HepG2 (cell line): Measurements from ENCODE around the gene GDE1. TPM values are rescaled to one million over a fixed set of nuclear protein-coding genes. Genes with fewer than 3 reads are reported as not detected.

ENCODE experiments used
- CHD2 ChIP-seq: IDR thresholded peaks from 2 replicates; pipeline ENCODE4 v1.6.1; 2011; ENCODE audit warnings: low read depth, low read length, improper control_type of control experiment
- HES4 ChIP-seq: sonication (generic); formaldehyde crosslinking; IDR thresholded peaks from 2 replicates; pipeline ENCODE4 v1.9.0; 2021; ENCODE audit warnings: mild to moderate bottlenecking, missing genetic modification reagents, borderline replicate concordance
- KDM1A ChIP-seq: IDR thresholded peaks from 2 replicates; pipeline ENCODE4 v1.6.1; 2016; ENCODE audit warnings: missing compliant biosample characterization
- NFE2 ChIP-seq: sonication (generic); formaldehyde crosslinking; IDR thresholded peaks from 2 replicates; pipeline ENCODE4 v1.4.0; 2020; ENCODE audit warnings: missing genetic modification reagents
- ZMYM4 ChIP-seq: sonication (generic); formaldehyde crosslinking; IDR thresholded peaks from 2 replicates; pipeline ENCODE4 v1.8.1; 2023; ENCODE audit warnings: mild to moderate bottlenecking, missing genetic modification reagents
- ZNF30 ChIP-seq: sonication (generic); formaldehyde crosslinking; IDR thresholded peaks from 2 replicates; pipeline ENCODE4 v1.5.0; 2020; ENCODE audit warnings: mild to moderate bottlenecking, missing genetic modification reagents
- ZNF34 ChIP-seq: sonication (generic); formaldehyde crosslinking; IDR thresholded peaks from 2 replicates; pipeline ENCODE4 v1.4.0; 2020; ENCODE audit warnings: mild to moderate bottlenecking, missing genetic modification reagents, borderline replicate concordance
- ZNF598 ChIP-seq: sonication (generic); formaldehyde crosslinking; IDR thresholded peaks from 2 replicates; pipeline ENCODE4 v1.5.1; 2020; ENCODE audit warnings: mild to moderate bottlenecking, missing genetic modification reagents, borderline replicate concordance
- ZSCAN22 ChIP-seq: sonication (generic); formaldehyde crosslinking; IDR thresholded peaks from 2 replicates; pipeline ENCODE4 v1.4.0; 2020; ENCODE audit warnings: mild to moderate bottlenecking, missing genetic modification reagents
- polyA plus RNA-seq, 8 experiments: library from polyadenylated mRNA; depleted of rRNA in 3 of 8; stranded (reverse) in 7 of 8; unstranded in 1 of 8; fragments of >200 nt; fragmentation: Illumina TruSeq in 4 of 8; extraction: Trizol in 4 of 8; gene quantifications; 2 replicates each; pipeline versions ENCODE4 v1.2.1 to v1.2.3, GENCODE V29; 2011 to 2016; ENCODE audit warnings: low read depth in 4 of 8, missing spikeins in 1 of 8, mixed read lengths in 1 of 8; ENCODE audit not compliant: insufficient read depth in 1 of 8
- total RNA-seq, 5 experiments: library from RNA; depleted of rRNA; stranded (reverse); fragments of >200 nt; fragmentation: Illumina TruSeq; extraction: Trizol; gene quantifications; 2 replicates each; pipeline ENCODE4 v1.2.3, GENCODE V29; 2016; ENCODE audit warnings: low read depth in 1 of 5
- TF ChIP-seq, protein P1 (sequence below): sonication (generic); formaldehyde crosslinking; IDR thresholded peaks from 2 replicates; pipeline ENCODE4 v1.9.0; 2021; ENCODE audit warnings: missing genetic modification reagents, mild to moderate bottlenecking, borderline replicate concordance
- TF ChIP-seq, protein P2 (sequence below): IDR thresholded peaks from 2 replicates; pipeline ENCODE4 v1.6.1; 2016; ENCODE audit warnings: mild to moderate bottlenecking
- TF ChIP-seq, protein P3 (sequence below): sonication (generic); formaldehyde crosslinking; conservative IDR thresholded peaks from 2 replicates; pipeline ENCODE4 v1.8.1; 2023; ENCODE audit warnings: missing genetic modification reagents
- TF ChIP-seq, protein P4 (sequence below): sonication (generic); formaldehyde crosslinking; IDR thresholded peaks from 2 replicates; pipeline ENCODE4 v1.4.0; 2020; ENCODE audit warnings: missing genetic modification reagents
- TF ChIP-seq, protein P5 (sequence below): IDR thresholded peaks from 2 replicates; pipeline ENCODE4 v1.6.1; 2016; ENCODE audit warnings: control low read depth
- TF ChIP-seq, protein P6 (sequence below): sonication (generic); formaldehyde crosslinking; IDR thresholded peaks from 2 replicates; pipeline ENCODE4 v1.8.1; 2023; ENCODE audit warnings: mild to moderate bottlenecking, missing genetic modification reagents

Gene GDE1
- total and polyA plus RNA-seq, 2 of the 13 experiments (the other 11 are each of a cell fraction or from before 2014, with no cell fraction given), result 35.9 to 59.0 TPM

DNA sequence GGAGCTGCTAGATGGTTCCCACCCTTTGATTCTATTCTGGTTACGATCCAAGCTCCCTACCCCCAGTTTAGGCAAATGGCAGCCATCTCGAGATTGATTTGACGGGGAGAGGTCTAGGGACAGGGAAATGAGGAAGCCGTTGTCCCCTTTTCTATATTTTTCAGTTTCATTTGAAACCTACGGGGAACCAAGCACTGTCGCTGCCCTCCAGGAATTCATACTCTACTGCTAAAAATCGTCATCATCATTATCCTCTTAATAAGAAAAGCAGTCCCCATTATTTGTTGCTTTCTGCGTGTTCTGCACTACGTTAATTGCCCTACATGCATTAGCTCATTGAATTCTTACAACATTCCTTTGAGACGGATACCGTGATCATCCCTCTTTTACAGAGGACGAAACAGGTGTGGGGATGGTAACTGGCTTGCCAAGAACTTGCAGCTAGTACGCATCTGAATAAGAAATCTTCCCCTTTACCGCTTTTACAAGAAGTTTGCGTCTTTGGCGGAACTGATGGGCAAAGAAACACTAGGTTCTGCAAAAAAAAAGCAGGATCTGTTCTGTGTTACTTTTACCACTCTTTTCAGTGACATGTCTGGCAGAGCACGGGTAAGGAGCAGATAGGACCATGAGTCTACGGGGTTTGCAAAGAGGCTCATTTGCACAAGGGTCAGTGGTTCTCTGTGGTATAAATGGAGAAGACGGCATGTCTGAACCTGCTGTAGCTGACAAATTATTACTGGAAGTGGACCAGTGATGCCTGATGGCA is 2.9 kb upstream of the GDE1 start (continued):
- TF ChIP-seq, protein P1, sequence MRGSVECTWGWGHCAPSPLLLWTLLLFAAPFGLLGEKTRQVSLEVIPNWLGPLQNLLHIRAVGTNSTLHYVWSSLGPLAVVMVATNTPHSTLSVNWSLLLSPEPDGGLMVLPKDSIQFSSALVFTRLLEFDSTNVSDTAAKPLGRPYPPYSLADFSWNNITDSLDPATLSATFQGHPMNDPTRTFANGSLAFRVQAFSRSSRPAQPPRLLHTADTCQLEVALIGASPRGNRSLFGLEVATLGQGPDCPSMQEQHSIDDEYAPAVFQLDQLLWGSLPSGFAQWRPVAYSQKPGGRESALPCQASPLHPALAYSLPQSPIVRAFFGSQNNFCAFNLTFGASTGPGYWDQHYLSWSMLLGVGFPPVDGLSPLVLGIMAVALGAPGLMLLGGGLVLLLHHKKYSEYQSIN, result no peak
- TF ChIP-seq, protein P2, sequence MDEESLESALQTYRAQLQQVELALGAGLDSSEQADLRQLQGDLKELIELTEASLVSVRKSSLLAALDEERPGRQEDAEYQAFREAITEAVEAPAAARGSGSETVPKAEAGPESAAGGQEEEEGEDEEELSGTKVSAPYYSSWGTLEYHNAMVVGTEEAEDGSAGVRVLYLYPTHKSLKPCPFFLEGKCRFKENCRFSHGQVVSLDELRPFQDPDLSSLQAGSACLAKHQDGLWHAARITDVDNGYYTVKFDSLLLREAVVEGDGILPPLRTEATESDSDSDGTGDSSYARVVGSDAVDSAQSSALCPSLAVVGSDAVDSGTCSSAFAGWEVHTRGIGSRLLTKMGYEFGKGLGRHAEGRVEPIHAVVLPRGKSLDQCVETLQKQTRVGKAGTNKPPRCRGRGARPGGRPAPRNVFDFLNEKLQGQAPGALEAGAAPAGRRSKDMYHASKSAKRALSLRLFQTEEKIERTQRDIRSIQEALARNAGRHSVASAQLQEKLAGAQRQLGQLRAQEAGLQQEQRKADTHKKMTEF, result no peak
- TF ChIP-seq ZSCAN22 (CRISPR knock-in tag) (no peak), ZNF30 (no peak), ZMYM4 (CRISPR knock-in tag) (no peak), NFE2 (no peak), ZNF598 (CRISPR knock-in tag) (no peak), CHD2 (no peak), HES4 (no peak), KDM1A (CRISPR knock-in tag) (no peak), ZNF34 (0 out of 2 replicates have a peak, but pooled peaks have one; percentile 30)
- TF ChIP-seq, protein P3, sequence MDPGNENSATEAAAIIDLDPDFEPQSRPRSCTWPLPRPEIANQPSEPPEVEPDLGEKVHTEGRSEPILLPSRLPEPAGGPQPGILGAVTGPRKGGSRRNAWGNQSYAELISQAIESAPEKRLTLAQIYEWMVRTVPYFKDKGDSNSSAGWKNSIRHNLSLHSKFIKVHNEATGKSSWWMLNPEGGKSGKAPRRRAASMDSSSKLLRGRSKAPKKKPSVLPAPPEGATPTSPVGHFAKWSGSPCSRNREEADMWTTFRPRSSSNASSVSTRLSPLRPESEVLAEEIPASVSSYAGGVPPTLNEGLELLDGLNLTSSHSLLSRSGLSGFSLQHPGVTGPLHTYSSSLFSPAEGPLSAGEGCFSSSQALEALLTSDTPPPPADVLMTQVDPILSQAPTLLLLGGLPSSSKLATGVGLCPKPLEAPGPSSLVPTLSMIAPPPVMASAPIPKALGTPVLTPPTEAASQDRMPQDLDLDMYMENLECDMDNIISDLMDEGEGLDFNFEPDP (CRISPR knock-in tag), result 0 out of 2 replicates have a peak, but pooled peaks have one; percentile 23
- TF ChIP-seq, protein P4, sequence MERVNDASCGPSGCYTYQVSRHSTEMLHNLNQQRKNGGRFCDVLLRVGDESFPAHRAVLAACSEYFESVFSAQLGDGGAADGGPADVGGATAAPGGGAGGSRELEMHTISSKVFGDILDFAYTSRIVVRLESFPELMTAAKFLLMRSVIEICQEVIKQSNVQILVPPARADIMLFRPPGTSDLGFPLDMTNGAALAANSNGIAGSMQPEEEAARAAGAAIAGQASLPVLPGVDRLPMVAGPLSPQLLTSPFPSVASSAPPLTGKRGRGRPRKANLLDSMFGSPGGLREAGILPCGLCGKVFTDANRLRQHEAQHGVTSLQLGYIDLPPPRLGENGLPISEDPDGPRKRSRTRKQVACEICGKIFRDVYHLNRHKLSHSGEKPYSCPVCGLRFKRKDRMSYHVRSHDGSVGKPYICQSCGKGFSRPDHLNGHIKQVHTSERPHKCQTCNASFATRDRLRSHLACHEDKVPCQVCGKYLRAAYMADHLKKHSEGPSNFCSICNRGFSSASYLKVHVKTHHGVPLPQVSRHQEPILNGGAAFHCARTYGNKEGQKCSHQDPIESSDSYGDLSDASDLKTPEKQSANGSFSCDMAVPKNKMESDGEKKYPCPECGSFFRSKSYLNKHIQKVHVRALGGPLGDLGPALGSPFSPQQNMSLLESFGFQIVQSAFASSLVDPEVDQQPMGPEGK, result no peak
- TF ChIP-seq, protein P5, sequence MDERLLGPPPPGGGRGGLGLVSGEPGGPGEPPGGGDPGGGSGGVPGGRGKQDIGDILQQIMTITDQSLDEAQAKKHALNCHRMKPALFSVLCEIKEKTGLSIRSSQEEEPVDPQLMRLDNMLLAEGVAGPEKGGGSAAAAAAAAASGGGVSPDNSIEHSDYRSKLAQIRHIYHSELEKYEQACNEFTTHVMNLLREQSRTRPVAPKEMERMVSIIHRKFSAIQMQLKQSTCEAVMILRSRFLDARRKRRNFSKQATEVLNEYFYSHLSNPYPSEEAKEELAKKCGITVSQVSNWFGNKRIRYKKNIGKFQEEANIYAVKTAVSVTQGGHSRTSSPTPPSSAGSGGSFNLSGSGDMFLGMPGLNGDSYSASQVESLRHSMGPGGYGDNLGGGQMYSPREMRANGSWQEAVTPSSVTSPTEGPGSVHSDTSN (CRISPR knock-in tag), result no peak
- TF ChIP-seq, protein P6, sequence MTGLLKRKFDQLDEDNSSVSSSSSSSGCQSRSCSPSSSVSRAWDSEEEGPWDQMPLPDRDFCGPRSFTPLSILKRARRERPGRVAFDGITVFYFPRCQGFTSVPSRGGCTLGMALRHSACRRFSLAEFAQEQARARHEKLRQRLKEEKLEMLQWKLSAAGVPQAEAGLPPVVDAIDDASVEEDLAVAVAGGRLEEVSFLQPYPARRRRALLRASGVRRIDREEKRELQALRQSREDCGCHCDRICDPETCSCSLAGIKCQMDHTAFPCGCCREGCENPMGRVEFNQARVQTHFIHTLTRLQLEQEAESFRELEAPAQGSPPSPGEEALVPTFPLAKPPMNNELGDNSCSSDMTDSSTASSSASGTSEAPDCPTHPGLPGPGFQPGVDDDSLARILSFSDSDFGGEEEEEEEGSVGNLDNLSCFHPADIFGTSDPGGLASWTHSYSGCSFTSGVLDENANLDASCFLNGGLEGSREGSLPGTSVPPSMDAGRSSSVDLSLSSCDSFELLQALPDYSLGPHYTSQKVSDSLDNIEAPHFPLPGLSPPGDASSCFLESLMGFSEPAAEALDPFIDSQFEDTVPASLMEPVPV, result no peak
